ENCODE results near the gene SDK1.

Gene SDK1

DNA sequence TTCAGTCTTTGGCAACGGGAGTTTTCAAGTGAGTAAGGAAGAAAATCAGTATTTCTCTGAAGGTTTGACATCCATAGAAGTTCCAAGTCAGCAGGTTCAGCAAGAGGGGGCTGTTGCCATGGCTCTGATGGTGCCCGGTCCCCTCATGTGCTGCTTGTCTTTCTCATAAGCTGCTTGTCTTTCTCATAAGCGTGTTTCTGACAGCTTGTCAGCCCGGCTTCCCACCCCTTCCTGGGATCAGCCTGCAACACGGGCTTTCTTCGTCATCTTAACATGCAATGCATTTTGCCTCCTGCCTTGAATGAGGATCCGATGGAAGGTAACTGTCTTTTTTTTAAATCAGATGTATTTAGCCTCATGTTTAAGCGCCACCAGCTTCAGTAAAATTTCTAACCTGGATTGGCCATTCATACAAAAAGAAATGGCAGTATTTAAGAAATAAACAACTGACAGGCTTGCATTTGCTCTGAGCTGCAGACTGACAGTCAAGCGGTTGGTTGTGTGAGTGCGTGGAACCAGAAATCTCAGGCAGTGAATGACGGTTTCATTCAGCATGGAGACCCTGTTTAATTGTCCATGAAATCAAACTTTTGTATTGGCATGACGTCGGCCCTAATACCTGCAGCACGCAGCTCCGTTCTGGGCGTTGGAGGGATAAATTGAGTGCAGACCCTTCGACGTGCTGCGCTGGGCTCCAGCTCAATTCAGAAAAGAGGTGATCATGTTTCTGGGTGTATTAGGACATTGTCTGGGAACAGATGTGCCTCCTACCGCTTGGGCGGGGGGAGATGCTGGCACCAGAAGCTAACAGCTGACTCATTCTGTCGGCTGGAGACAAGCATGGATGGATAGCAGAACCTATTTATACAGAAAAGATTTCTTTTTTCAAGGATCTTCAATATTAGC, 926.3 kb downstream of the SDK1 start:
- no peak for DNase-seq (ENCODE audit: low read depth)
- no peak overlapping the region for H3K4me3 ChIP-seq (ENCODE audit: control insufficient read depth, low read depth, low read length)
- TF ChIP-seq, protein P1, sequence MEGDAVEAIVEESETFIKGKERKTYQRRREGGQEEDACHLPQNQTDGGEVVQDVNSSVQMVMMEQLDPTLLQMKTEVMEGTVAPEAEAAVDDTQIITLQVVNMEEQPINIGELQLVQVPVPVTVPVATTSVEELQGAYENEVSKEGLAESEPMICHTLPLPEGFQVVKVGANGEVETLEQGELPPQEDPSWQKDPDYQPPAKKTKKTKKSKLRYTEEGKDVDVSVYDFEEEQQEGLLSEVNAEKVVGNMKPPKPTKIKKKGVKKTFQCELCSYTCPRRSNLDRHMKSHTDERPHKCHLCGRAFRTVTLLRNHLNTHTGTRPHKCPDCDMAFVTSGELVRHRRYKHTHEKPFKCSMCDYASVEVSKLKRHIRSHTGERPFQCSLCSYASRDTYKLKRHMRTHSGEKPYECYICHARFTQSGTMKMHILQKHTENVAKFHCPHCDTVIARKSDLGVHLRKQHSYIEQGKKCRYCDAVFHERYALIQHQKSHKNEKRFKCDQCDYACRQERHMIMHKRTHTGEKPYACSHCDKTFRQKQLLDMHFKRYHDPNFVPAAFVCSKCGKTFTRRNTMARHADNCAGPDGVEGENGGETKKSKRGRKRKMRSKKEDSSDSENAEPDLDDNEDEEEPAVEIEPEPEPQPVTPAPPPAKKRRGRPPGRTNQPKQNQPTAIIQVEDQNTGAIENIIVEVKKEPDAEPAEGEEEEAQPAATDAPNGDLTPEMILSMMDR (conservative IDR thresholded peaks at IDR 0.05; ENCODE audit: control insufficient read depth, insufficient read depth, low read depth, low read length): no peak

DNA sequence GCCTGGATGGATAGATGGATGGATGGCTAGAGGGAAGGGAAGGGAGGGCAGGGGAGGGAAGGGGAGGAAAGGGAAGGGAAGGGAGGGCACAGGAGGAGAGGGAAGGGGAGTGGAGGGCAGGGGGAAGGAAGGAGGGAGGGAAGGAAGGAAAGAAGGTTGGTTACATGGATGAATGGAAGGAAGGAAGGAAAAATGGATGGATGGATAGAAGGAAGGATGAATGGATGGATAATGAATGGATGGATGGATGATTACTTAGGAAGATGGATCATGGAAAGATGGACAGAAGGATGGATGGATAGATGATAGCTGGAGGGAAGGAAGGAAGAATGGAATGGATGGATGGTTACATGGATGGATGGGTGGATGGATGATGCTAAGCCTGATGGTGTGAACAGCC, 929.3 kb downstream of the SDK1 start:
- no peak overlapping the region for H3K4me3 ChIP-seq (ENCODE audit: control insufficient read depth, low read depth, low read length)
- TF ChIP-seq, protein P1 (conservative IDR thresholded peaks at IDR 0.05; ENCODE audit: control insufficient read depth, insufficient read depth, low read depth, low read length): no peak
- DNase-seq (ENCODE audit: low read depth): no peak

DNA sequence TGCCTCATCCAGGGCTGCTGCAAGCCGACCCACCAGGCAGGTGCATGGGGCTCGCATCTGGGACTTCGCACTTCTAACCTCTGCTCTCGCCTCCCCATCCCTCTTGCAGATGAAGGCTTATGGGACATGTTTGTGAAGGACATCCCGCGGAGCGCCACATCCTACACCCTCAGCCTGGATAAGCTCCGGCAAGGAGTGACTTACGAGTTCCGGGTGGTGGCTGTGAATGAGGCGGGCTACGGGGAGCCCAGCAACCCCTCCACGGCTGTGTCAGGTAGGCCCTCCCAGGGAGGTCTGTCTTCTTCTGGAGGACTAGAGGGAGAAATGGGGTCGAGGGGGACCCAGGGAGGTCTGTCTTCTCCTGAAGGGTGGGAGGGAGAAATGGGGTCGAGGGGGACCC, 932.1 kb downstream of the SDK1 start:
- H3K4me3 ChIP-seq (ENCODE audit: control insufficient read depth, low read depth, low read length): no peak overlapping the region
- no peak for DNase-seq (ENCODE audit: low read depth)
- TF ChIP-seq, protein P1 (conservative IDR thresholded peaks at IDR 0.05; ENCODE audit: control insufficient read depth, insufficient read depth, low read depth, low read length): no peak

- DNase-seq (ENCODE audit: low read depth): no peak
- no peak overlapping the region for H3K4me3 ChIP-seq (ENCODE audit: control insufficient read depth, low read depth, low read length)
- TF ChIP-seq, protein P1 (conservative IDR thresholded peaks at IDR 0.05; ENCODE audit: control insufficient read depth, insufficient read depth, low read depth, low read length): no peak
Measured at GRCh38 chr7:4233621-4234497, 932.8 kb downstream of the SDK1 start.

GRCh38 chr7:4234498-4234855, 933.4 kb downstream of the SDK1 start:
- no peak overlapping the region for H3K4me3 ChIP-seq (ENCODE audit: control insufficient read depth, low read depth, low read length)
- TF ChIP-seq, protein P1 (conservative IDR thresholded peaks at IDR 0.05; ENCODE audit: control insufficient read depth, insufficient read depth, low read depth, low read length): no peak
- no peak for DNase-seq (ENCODE audit: low read depth)

GRCh38 chr7:4234886-4235285, 933.8 kb downstream of the SDK1 start:
- no peak overlapping the region for H3K4me3 ChIP-seq (ENCODE audit: control insufficient read depth, low read depth, low read length)
- no peak for DNase-seq (ENCODE audit: low read depth)
- TF ChIP-seq, protein P1 (conservative IDR thresholded peaks at IDR 0.05; ENCODE audit: control insufficient read depth, insufficient read depth, low read depth, low read length): no peak

Data from fibroblast of mammary gland (primary cell).